Medulla oblongata (tissue), 1 donor: ENCODE measurements around the gene RPN2.

Source experiments
- DNase-seq: peaks from one replicate; pipeline ENCODE4 v3.0.0-alpha.2; 2015; ENCODE audit errors: extremely low spot score

RPN2 gene

GRCh38 chr20:37243076-37243936 lies 64.2 kb downstream of the RPN2 start:
- no peak for DNase-seq

- peak; percentile 47 for DNase-seq
These were observed 64.9 kb downstream of the RPN2 start for GRCh38 chr20:37243937-37244571.

- no peak for DNase-seq
These were observed 65.4 kb downstream of the RPN2 start for GRCh38 chr20:37244572-37244957.

GRCh38 chr20:37245216-37246150 lies 66.4 kb downstream of the RPN2 start:
- DNase-seq = no peak

GRCh38 chr20:37246736-37247135 lies 67.6 kb downstream of the RPN2 start:
- DNase-seq = no peak

GRCh38 chr20:37247547-37247946 lies 68.4 kb downstream of the RPN2 start:
- no peak for DNase-seq

- DNase-seq = no peak
These were observed 70.2 kb downstream of the RPN2 start for GRCh38 chr20:37249304-37249703.

GRCh38 chr20:37251825-37252477 lies 72.8 kb downstream of the RPN2 start:
- DNase-seq = peak; percentile 42

GRCh38 chr20:37253087-37253486 lies 74.0 kb downstream of the RPN2 start:
- DNase-seq = no peak

GRCh38 chr20:37254114-37254878 lies 75.2 kb downstream of the RPN2 start:
- DNase-seq = no peak

GRCh38 chr20:37256286-37256685 lies 77.2 kb downstream of the RPN2 start:
- DNase-seq = no peak

- no peak for DNase-seq
These were observed 78.4 kb downstream of the RPN2 start for GRCh38 chr20:37257530-37257929.

- no peak for DNase-seq
These were observed 78.9 kb downstream of the RPN2 start for GRCh38 chr20:37257988-37258387.

- DNase-seq = no peak
These were observed 79.9 kb downstream of the RPN2 start for GRCh38 chr20:37259031-37259430.

- no peak for DNase-seq
These were observed 80.7 kb downstream of the RPN2 start for GRCh38 chr20:37259865-37260264.

- DNase-seq = no peak
These were observed 81.8 kb downstream of the RPN2 start for GRCh38 chr20:37260923-37261322.

- DNase-seq = no peak
These were observed 82.6 kb downstream of the RPN2 start, which contains the start of gene GHRH for GRCh38 chr20:37261714-37262113. GHRH (minus strand) TSS chr20:37261814; CDS start chr20:37256889, 4,925 bp downstream.

GRCh38 chr20:37262505-37262904 lies 83.4 kb downstream of the RPN2 start:
- no peak for DNase-seq

- DNase-seq = no peak
These were observed 84.6 kb downstream of the RPN2 start for GRCh38 chr20:37263686-37264085.

- no peak for DNase-seq
These were observed 86.0 kb downstream of the RPN2 start for GRCh38 chr20:37265152-37265551.
